Daoy (cell line): ENCODE measurements around the gene GNB1L. TPM values are rescaled to one million over a fixed set of nuclear protein-coding genes. Genes with fewer than 3 reads are reported as not detected.

Experiments used
- DNase-seq: peaks from one replicate; pipeline ENCODE4 v3.0.0-alpha.2; 2015; ENCODE audit warnings: low read depth
- total RNA-seq: library from RNA; depleted of rRNA; stranded (reverse); fragments of >200 nt; shearing (Covaris generic); gene quantifications from 2 replicates; pipeline ENCODE4 v1.2.3, GENCODE V29; 2014

Gene GNB1L
- total RNA-seq, 1 experiment from 2014 or later = 16.1 TPM

DNA sequence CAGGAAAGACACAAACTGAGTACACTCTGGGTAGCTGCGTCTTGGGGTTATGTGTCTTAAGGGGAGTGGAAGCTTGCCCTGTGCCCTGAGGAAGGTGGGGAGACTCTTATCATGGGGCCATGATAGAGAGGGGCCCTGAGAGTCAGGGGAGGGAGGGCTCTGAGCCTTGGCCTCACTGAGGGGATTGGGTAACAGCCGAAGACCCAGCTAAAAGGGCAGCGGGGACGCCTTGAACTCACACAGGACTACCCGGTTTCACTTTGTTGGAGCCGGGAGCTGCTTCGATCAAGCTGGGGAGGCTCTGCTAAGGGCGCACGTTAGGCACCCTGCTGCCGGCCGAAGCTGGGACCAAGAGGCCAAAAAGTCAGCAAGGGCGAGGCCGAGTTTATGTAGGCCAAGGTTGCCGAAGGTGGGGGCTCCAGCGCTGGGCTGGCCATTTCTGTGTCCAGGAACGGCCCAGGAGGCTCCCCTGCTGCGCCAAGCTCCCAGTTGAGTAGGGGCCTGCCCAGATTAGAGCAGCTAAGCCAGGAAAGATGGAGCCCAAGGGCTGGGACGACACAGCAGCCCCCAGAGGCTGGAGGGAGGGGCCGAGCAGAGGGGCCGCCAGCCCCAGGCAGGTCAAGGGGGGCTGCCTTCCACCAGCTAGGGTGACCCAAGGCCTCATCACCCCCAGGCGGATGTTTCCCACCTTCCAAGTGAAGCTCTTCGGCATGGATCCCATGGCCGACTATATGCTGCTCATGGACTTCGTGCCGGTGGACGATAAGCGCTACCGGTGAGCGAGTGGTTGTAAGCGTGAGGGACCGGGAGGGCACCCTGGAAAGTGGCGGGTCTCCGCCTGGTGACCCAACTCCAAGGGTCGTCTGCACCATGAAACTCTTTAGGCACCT is 91.9 kb downstream of the GNB1L start:
- no peak for DNase-seq

DNA sequence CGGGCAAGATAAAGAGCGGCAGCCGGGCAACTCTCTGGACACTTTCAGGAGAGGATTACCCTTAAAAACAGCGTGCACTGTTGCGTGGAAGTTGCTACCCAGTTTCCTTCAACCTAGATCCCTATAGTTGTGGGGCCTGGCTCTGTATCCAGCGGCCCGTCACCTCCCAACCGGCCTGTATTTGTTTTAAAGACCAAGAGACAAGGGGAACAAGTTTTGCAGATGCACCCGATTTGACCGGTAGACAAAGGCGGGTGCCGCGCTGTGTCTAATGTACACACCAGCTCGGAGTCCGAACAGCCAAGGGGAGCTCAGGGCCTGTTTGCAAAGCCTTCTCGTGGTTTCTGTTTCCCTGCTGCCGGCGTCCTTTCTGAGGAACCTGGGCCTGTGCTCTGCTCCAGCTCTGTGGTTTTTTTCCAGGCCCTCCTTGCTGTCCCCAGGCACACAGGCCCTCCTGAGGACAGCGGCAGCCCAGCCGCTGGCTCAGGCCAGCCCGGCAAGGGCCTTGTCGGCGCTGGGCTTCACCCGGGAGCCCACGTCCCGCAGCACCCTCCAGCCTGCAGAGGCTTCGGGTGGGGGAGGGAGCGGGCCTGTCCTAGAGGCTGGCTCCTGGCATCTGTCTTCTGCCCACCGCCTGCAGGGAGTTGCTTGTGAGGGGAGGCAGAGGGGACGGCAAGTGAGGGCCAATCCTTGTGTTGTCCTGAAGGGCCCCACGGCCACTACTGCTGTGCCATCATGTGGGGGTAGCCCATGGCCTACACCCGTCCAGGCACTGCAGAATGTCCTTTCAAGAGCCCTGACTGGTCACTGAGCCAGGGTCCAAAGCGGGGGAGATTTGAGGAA is 92.7 kb downstream of the GNB1L start:
- no peak for DNase-seq

GRCh38 chr22:19760951-19761724 is 93.5 kb downstream of the GNB1L start:
- DNase-seq = no peak

GRCh38 chr22:19760058-19760950 is 94.4 kb downstream of the GNB1L start, which contains the start of gene TBX1:
TSS of gene TBX1 (plus strand) at chr22:19760778. CDS start at chr22:19760844, 66 bp downstream.
- no peak for DNase-seq

DNA sequence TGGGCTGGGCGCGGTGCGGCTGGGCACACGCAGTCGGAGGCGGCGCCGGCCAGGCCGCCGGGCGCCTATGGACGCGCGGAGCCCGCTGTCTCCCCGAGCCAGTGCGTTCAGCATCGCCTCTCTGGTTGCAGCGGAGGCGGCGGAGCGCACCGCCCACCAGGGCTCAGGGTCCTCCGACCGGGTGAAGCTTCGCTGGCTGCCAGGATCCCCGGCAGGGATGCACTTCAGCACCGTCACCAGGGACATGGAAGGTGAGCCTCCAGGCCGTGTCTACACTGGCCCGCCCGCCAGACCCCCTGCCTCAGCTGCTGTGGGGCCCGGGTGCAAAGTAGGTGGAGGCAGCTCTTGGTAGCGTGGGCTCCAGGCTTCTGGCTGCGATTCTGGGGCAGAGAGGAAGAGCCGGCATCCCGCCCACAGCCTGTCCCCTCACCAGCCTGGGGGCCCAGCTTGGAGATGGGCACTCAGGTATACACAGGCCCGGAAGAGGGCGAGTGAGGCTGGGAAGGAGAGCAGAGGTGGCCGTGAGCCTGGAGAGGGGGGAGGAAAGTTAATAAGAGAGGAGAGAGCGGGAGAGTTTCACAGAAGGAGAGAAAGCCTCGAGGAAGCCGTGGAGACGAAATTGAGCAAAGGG is 95.1 kb downstream of the GNB1L start:
- DNase-seq = peak; percentile 51

- DNase-seq = no peak
Measured at GRCh38 chr22:19758896-19759426, 95.7 kb downstream of the GNB1L start.

GRCh38 chr22:19757985-19758895 is 96.4 kb downstream of the GNB1L start:
- no peak for DNase-seq

GRCh38 chr22:19757140-19757984 is 97.3 kb downstream of the GNB1L start:
- DNase-seq = no peak

- DNase-seq = peak; percentile 57
Measured at GRCh38 chr22:19756288-19757128, 98.2 kb downstream of the GNB1L start.

DNA sequence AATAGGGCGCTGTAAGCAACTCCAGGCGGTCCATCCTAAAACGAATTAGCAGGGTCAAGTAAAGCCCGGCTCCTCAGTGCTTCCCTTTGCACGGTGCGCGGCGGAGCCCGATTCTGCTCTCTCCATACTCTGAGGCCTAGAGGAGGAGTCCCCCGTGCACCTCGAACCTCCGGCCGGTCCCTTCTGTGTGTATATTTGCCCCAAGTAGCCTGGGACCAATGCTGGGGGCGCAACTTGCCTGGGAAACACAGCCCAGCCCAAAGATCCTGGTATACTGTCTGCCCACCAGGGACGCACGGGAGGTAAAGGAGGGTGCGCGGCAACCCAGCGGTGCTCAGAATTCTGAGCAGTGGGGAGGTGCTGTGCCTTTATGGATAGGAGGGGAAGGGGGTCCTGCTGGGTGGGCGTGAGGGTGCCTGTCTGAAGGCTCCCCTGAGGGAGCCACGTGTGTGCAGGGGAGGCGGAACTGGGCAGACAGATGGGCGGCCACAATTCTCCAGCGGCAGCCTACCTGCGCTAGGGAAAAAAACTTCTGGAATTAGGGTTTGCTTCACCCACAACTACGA is 98.9 kb downstream of the GNB1L start:
- no peak for DNase-seq

GRCh38 chr22:19755145-19755710 is 99.4 kb downstream of the GNB1L start:
- no peak for DNase-seq

DNA sequence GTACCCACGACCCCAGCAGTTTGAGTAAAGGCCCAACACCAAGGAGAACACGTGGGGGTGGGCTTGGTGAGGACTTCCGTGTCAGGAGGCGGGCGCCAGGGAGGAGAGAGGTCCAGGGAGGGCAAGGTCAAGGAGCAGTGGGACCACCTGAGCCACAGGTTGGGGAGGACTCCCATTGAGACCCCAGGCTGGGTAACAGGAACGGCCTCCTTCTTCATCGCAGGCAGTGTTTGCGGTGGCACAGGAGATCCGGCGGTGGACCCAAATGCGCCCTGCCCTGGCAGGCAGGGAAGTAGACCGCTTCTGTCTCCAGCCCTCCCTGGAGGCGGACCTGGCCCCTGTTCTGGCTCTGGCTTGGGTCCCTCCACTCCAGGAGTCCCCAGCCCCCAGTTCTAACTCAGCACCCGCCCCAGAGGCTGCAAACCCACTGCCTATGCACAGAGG is 100.0 kb downstream of the GNB1L start:
- no peak for DNase-seq

DNA sequence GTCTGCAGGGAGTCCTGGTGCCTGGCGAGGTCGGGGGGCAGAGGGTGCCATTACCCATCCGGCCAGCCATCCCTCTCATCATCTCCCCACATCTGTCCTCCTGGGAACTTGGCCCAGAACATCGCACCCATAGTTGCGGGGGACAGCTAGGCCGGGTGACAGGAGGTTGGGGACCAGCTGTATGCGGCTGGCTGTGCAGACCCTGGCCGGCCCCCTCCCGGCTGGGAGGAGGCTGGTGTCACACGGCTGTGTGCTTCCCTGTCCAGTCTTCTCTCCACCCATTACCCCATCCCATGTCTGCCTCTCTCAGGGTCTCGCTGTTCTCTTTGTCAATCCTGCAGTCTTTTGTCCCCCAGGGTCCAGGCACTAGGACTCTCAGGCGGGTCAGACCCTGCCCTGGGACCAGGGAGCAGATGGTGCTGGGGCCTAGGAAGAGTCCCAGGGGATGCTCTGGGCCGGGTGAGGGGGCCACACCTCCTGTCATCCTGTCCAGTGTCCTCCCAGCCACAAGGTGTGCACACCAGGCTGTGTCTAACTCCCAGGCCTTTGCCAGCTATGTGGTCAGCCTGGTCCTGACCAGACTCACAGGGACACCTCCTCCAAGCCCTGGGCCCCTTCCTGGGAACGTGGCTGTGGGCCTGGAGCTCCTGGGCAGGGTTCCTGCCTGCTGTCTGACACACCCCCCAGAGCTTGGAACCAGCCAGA is 100.5 kb downstream of the GNB1L start:
- no peak for DNase-seq

- DNase-seq = no peak
Measured at GRCh38 chr22:19753090-19753842, 101.4 kb downstream of the GNB1L start.
